Right lobe of liver (tissue), 6 donors: ENCODE data around the gene DPPA2. TPM values are rescaled to one million over a fixed set of nuclear protein-coding genes. Genes with fewer than 3 reads are reported as not detected.
A peak's percentile ranks its signal among the peaks of the same experiment; 100 is the strongest.

Source experiments
- ATAC-seq, 4 donors: fragments of 200-7000 bp; cut with Tn5 transposase; one replicate each; pipeline ENCODE4 v1.9.1; 2020; ENCODE audit warnings: mild to moderate bottlenecking in 4 of 4, moderate library complexity in 4 of 4
- DNase-seq, 3 donors: peaks; one replicate each; pipeline ENCODE4 v3.0.0-alpha.2; 2020
- H3K27ac ChIP-seq, 3 donors: fragments of 200-600 bp; one replicate each; pipeline ENCODE4 v1.8.0; 2022
- H3K27me3 ChIP-seq, 2 donors: fragments of 200-600 bp; one replicate each; pipeline ENCODE4 v1.8.0; 2022
- H3K36me3 ChIP-seq, 4 donors: fragments of 200-600 bp; sonication (generic) in 1 of 4; one replicate each; pipeline versions ENCODE4 v1.5.1 to v1.8.0; 2017 to 2022; ENCODE audit warnings: control low read depth in 1 of 4
- H3K4me1 ChIP-seq, 4 donors: fragments of 200-600 bp; sonication (generic) in 1 of 4; one replicate each; pipeline versions ENCODE4 v1.5.1 to v1.8.0; 2017 to 2022; ENCODE audit warnings: control low read depth in 1 of 4
- H3K4me3 ChIP-seq, 3 donors: fragments of 200-600 bp; one replicate each; pipeline ENCODE4 v1.8.0; 2022
- H3K9me3 ChIP-seq, 4 donors: fragments of 200-600 bp; sonication (generic) in 1 of 4; one replicate each; pipeline versions ENCODE4 v1.5.1 to v1.8.0; 2017 to 2022; ENCODE audit warnings: control low read depth in 1 of 4
- CTCF ChIP-seq, 4 donors: fragments of 200-600 bp in 3 of 4; fragments of 450-650 bp in 1 of 4; IDR thresholded peaks; one replicate each; pipeline versions ENCODE4 v1.5.1 to v1.8.0; 2016 to 2022; ENCODE audit warnings: antibody characterized with exemption in 4 of 4, mild to moderate bottlenecking in 2 of 4
- POLR2A ChIP-seq: fragments of 450-650 bp; IDR thresholded peaks from one replicate; pipeline ENCODE4 v1.6.1; 2017; ENCODE audit warnings: antibody characterized with exemption, mild to moderate bottlenecking
- WGBS: methylation state at CpG from one replicate; pipeline ENCODE4 v1.1.6; 2018; ENCODE audit warnings: low coverage, low lambda C conversion rate; ENCODE audit not compliant: insufficient coverage; ENCODE audit errors: missing lambda C conversion rate; 5-methylcytosine and 5-hydroxymethylcytosine counted together
- intact Hi-C, 2 donors: fragments of 100-400 bp; cut with DNase I; formaldehyde crosslinking; loops; one replicate each; pipeline versions ENCODE4 v1.11.2 to v1.14.1; 2022
- total RNA-seq, 6 experiments: library from RNA; depleted of rRNA in 2 of 6; stranded (reverse); fragments of >200 nt in 2 of 6; fragmentation: NEBNext Ultra II Directional in 3 of 6; extraction: Animal tissue kit (Norgen Biotek cat#: 25700) in 3 of 6; gene quantifications; one replicate each; pipeline versions ENCODE4 v1.1.0 to v1.2.4, GENCODE V29; 2016 to 2023
- donor health status: DM: no; HTN: yes; CAD: no.
- donor health status: DM: no; HTN: no; CAD: no.
- donor health status: DM: no; HTN: no; CAD: no.
- donor health status: DM: no; HTN: yes; CAD: no.
- donor health status: DM: no; HTN: yes; CAD: no.

DPPA2 gene
- total RNA-seq, 6 experiments from 2014 or later, result not detected

GRCh38 chr3:109346770-109347295 lies 30.5 kb upstream of the DPPA2 start:
- H3K36me3 ChIP-seq, result peaks cover 0 to 3% (median 0%) of the 10 kb centered on the region in 4 donors
- TF ChIP-seq CTCF (IDR thresholded peaks at IDR 0.05), result no peak
- no peak for TF ChIP-seq POLR2A
- no peak overlapping the region for H3K4me3 ChIP-seq
- ATAC-seq, result no peak
- H3K27ac ChIP-seq, result no peak overlapping the region
- no peaks in the 10 kb centered on the region for H3K27me3 ChIP-seq
- 79% methylated on average over 3 of the region's 3 CpGs for WGBS
- intact Hi-C loops, result no loop called here
- H3K4me1 ChIP-seq, result peaks cover 0 to 10% (median 0%) of the 10 kb centered on the region in 4 donors
- no peaks in the 10 kb centered on the region for H3K9me3 ChIP-seq
- DNase-seq, result no peak

GRCh38 chr3:109346099-109346498 lies 29.8 kb upstream of the DPPA2 start:
- H3K36me3 ChIP-seq, result peaks cover 0 to 3% (median 0%) of the 10 kb centered on the region in 4 donors
- ATAC-seq, result no peak
- H3K4me1 ChIP-seq, result peaks cover 0 to 5% (median 0%) of the 10 kb centered on the region in 4 donors
- WGBS, result 74% methylated on average over 4 of the region's 4 CpGs
- no peaks in the 10 kb centered on the region for H3K9me3 ChIP-seq
- H3K4me3 ChIP-seq, result no peak overlapping the region
- intact Hi-C loops, result no loop called here
- H3K27ac ChIP-seq, result no peak overlapping the region
- no peaks in the 10 kb centered on the region for H3K27me3 ChIP-seq
- TF ChIP-seq CTCF (IDR thresholded peaks at IDR 0.05) (no peak), POLR2A (no peak)
- DNase-seq, result no peak

- peak overlapping the region; percentile 30 to 94 (median 82) for H3K27ac ChIP-seq
Measured at GRCh38 chr3:109339714-109340648, 23.7 kb upstream of the DPPA2 start.

GRCh38 chr3:109339197-109339596 lies 22.9 kb upstream of the DPPA2 start:
- H3K27me3 ChIP-seq, result no peaks in the 10 kb centered on the region
- no peak for DNase-seq
- intact Hi-C loops, result no loop called here
- TF ChIP-seq CTCF (IDR thresholded peaks at IDR 0.05) (no peak), POLR2A (no peak)
- peak overlapping the region in 2 of 3 donors; percentile 37 for H3K4me3 ChIP-seq
- peaks cover 0 to 3% (median 0%) of the 10 kb centered on the region in 4 donors for H3K36me3 ChIP-seq
- no peaks in the 10 kb centered on the region for H3K9me3 ChIP-seq
- ATAC-seq, result peak in 3 of 4 donors; percentile 12 to 32 (median 25)
- peak overlapping the region; percentile 8 to 94 (median 82) for H3K27ac ChIP-seq
- peaks cover 0 to 11% (median 0%) of the 10 kb centered on the region in 4 donors for H3K4me1 ChIP-seq
- 52% methylated on average over 3 of the region's 3 CpGs for WGBS

More at GRCh38 chr3:109339714-109340648, 23.7 kb upstream of the DPPA2 start:
- peak; percentile 56 to 78 (median 74) for ATAC-seq
- H3K27me3 ChIP-seq, result no peaks in the 10 kb centered on the region
- peaks cover 0 to 3% (median 0%) of the 10 kb centered on the region in 4 donors for H3K36me3 ChIP-seq
- 32% methylated on average over 5 of the region's 5 CpGs for WGBS
- peaks cover 0 to 11% (median 0%) of the 10 kb centered on the region in 4 donors for H3K4me1 ChIP-seq
- H3K9me3 ChIP-seq, result no peaks in the 10 kb centered on the region
- intact Hi-C loops, result no loop called here
- peak overlapping the region in 2 of 3 donors; percentile 20 to 37 for H3K4me3 ChIP-seq
- DNase-seq, result peak in 1 of 3 donors; percentile 30
- TF ChIP-seq CTCF (IDR thresholded peaks at IDR 0.05) (no peak), POLR2A (no peak)
